ENCODE data around the gene MUS81. TPM values are rescaled to one million over a fixed set of nuclear protein-coding genes. Genes with fewer than 3 reads are reported as not detected.

MUS81 gene
- total and polyA plus RNA-seq, 9 of the 15 experiments (the other 6 are each of a cell fraction or from before 2014, with no cell fraction given) = 13.4 to 118 (median 53.7) TPM

- TF ChIP-seq TAF1 (IDR thresholded peaks at IDR 0.05; ENCODE audit: control insufficient read depth, extremely low read depth, insufficient read depth, low read length, severe bottlenecking) (peak; percentile 45), PRPF4 (IDR thresholded peaks at IDR 0.05; ENCODE audit: insufficient read depth, low read depth, low read length, poor library complexity, severe bottlenecking) (no peak), SFPQ (IDR thresholded peaks at IDR 0.05; ENCODE audit: low read depth, low read length) (no peak), LEF1 (IDR thresholded peaks at IDR 0.05) (no peak), CBX5 (IDR thresholded peaks at IDR 0.05; ENCODE audit: borderline replicate concordance, low read depth) (no peak), POLR2A (conservative IDR thresholded peaks at IDR 0.05) (no peak), MIER1 (IDR thresholded peaks at IDR 0.05; ENCODE audit: low read depth) (no peak), TEAD1 (CRISPR knock-in tag; IDR thresholded peaks at IDR 0.05) (peak; percentile 60 to 98), MAZ (CRISPR knock-in tag; conservative IDR thresholded peaks at IDR 0.05 in 1 of 2, IDR thresholded peaks at IDR 0.05 in 1 of 2) (peak; percentile 50 to 76), NKRF (IDR thresholded peaks at IDR 0.05; ENCODE audit: borderline replicate concordance) (no peak), ZNF592 (IDR thresholded peaks at IDR 0.05) (no peak; the same call in none of the 2 replicates), ZFP30 (CRISPR knock-in tag; IDR thresholded peaks at IDR 0.05; ENCODE audit: borderline replicate concordance) (no peak), PHB2 (IDR thresholded peaks at IDR 0.05; ENCODE audit: low read depth) (no peak), KDM1A (IDR thresholded peaks at IDR 0.05) (no peak)
- TF ChIP-seq, protein P1, sequence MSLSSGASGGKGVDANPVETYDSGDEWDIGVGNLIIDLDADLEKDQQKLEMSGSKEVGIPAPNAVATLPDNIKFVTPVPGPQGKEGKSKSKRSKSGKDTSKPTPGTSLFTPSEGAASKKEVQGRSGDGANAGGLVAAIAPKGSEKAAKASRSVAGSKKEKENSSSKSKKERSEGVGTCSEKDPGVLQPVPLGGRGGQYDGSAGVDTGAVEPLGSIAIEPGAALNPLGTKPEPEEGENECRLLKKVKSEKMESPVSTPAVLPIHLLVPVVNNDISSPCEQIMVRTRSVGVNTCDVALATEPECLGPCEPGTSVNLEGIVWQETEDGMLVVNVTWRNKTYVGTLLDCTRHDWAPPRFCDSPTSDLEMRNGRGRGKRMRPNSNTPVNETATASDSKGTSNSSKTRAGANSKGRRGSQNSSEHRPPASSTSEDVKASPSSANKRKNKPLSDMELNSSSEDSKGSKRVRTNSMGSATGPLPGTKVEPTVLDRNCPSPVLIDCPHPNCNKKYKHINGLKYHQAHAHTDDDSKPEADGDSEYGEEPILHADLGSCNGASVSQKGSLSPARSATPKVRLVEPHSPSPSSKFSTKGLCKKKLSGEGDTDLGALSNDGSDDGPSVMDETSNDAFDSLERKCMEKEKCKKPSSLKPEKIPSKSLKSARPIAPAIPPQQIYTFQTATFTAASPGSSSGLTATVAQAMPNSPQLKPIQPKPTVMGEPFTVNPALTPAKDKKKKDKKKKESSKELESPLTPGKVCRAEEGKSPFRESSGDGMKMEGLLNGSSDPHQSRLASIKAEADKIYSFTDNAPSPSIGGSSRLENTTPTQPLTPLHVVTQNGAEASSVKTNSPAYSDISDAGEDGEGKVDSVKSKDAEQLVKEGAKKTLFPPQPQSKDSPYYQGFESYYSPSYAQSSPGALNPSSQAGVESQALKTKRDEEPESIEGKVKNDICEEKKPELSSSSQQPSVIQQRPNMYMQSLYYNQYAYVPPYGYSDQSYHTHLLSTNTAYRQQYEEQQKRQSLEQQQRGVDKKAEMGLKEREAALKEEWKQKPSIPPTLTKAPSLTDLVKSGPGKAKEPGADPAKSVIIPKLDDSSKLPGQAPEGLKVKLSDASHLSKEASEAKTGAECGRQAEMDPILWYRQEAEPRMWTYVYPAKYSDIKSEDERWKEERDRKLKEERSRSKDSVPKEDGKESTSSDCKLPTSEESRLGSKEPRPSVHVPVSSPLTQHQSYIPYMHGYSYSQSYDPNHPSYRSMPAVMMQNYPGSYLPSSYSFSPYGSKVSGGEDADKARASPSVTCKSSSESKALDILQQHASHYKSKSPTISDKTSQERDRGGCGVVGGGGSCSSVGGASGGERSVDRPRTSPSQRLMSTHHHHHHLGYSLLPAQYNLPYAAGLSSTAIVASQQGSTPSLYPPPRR (CRISPR knock-in tag; IDR thresholded peaks at IDR 0.05; ENCODE audit: borderline replicate concordance) = no peak
These were observed 42.8 kb downstream of the MUS81 start (continued) for GRCh38 chr11:65903068-65903481.
